ENCODE data around the gene TRMT112.
"Not testable (repeated sequence)": the region's sequence is repeated elsewhere in the genome, so short reads cannot be mapped to it uniquely, and the experiment has no call there.

Gene TRMT112

DNA sequence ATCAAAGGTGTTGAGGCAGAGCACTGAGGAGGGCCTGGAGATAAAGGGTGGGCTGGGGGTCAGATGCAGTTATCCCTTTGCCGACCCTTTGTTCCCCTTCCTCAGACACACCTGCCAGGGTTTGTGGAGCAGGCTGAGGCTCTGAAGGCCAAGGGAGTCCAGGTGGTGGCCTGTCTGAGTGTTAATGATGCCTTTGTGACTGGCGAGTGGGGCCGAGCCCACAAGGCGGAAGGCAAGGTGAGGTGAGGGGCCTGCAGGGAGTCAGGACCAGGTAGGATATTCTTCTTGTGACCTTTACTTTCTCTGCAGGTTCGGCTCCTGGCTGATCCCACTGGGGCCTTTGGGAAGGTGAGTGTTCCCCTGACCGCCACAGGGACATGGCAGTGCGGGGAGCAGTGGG lies 3.2 kb upstream of the TRMT112 start:
- no peak for DNase-seq (ENCODE audit: low read depth)
- H3K4me3 ChIP-seq (ENCODE audit: low read depth, low read length) = no peak overlapping the region
- TF ChIP-seq, protein P1, sequence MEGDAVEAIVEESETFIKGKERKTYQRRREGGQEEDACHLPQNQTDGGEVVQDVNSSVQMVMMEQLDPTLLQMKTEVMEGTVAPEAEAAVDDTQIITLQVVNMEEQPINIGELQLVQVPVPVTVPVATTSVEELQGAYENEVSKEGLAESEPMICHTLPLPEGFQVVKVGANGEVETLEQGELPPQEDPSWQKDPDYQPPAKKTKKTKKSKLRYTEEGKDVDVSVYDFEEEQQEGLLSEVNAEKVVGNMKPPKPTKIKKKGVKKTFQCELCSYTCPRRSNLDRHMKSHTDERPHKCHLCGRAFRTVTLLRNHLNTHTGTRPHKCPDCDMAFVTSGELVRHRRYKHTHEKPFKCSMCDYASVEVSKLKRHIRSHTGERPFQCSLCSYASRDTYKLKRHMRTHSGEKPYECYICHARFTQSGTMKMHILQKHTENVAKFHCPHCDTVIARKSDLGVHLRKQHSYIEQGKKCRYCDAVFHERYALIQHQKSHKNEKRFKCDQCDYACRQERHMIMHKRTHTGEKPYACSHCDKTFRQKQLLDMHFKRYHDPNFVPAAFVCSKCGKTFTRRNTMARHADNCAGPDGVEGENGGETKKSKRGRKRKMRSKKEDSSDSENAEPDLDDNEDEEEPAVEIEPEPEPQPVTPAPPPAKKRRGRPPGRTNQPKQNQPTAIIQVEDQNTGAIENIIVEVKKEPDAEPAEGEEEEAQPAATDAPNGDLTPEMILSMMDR (conservative IDR thresholded peaks at IDR 0.05; ENCODE audit: low read depth, low read length) = no peak

DNA sequence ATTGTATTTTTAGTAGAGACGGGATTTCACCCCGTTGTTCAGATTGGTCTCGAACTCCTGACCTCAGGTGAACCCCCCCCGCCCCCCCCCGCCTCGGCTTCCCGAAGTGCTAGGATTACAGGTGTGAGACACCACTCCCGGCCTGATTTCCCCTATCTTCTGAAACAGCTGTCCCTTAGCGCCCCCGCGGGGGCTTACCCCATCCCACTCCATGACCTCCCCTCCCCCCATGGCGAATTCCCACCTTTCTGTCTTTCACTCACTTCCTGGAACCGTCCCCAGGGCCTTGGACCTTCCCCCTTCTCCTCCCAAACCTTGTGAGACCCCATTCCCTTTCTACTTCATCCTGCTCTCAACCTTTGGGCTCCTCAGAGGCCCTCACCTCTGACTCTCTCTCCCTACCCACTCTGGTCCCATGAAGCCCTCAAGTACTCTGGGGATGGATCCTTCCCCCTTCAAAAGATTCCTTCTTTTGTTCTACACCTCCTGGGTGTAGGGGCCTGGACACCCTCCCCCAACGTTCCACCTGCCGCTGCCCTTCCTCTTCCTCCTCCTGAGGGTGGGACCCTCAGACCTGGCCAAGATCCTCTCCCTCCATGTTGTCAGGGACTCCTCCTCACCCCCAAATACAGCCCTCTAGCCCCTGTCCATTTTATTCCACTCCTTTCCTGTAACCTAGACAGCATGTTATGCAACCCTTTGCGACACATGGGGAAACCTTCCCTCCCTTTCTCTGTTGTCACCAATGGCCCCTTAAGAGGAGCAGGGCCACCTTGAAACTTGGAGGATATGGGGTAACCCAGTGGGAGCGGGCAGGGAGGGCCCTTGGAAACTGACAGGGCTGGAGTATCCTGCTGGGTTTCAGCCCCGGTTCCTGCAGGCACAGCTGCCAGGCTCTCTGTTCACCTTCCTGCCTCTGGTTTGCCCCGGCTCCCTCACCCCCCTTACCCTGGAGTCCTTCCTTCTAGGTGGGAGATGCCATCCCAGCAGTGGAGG lies 1.7 kb upstream of the TRMT112 start:
- H3K4me3 ChIP-seq (ENCODE audit: low read depth, low read length) = peak overlapping the region; percentile 99
- no peak for DNase-seq (ENCODE audit: low read depth)
- TF ChIP-seq, protein P1 (conservative IDR thresholded peaks at IDR 0.05; ENCODE audit: low read depth, low read length) = no peak

DNA sequence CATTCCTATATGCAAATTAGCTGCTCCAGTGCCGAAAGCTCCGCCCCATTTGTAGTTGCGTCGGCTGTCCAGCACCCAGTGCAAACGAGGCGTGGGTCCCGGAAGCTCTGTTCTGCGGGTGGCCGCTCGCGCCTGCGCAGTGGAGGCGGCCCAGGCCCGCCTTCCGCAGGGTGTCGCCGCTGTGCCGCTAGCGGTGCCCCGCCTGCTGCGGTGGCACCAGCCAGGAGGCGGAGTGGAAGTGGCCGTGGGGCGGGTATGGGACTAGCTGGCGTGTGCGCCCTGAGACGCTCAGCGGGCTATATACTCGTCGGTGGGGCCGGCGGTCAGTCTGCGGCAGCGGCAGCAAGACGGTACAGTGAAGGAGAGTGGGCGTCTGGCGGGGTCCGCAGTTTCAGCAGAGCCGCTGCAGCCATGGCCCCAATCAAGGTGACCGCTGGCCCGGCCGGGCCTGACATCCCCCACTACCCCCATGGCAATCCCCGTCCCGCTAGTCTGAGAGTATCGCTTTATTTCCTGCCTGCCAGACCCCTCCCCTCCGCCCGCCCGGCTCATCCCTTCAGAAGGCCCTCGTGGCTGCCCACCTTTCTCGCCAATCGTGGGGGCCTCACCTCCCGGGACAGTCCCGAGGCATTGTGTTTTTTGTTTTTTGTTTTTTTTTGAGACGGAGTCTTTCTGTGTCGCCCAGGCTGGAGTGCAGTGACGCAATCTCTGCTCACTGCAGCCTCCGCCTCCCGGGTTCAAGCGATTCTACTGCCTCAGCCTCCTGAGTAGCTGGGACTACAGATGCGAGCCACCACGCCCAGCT lies 804 bp upstream of the TRMT112 start, which contains the start of gene PRDX5:
Gene PRDX5, plus strand, starts transcription at position 161 of the 805 bp plus-strand sequence. Its CDS starts 95 bp downstream, at position 256.
- TF ChIP-seq, protein P1 (conservative IDR thresholded peaks at IDR 0.05; ENCODE audit: low read depth, low read length) = no peak
- H3K4me3 ChIP-seq (ENCODE audit: low read depth, low read length) = peak within 1 kb of the TSS; percentile 99
- peak; percentile 97 for DNase-seq (ENCODE audit: low read depth)

DNA sequence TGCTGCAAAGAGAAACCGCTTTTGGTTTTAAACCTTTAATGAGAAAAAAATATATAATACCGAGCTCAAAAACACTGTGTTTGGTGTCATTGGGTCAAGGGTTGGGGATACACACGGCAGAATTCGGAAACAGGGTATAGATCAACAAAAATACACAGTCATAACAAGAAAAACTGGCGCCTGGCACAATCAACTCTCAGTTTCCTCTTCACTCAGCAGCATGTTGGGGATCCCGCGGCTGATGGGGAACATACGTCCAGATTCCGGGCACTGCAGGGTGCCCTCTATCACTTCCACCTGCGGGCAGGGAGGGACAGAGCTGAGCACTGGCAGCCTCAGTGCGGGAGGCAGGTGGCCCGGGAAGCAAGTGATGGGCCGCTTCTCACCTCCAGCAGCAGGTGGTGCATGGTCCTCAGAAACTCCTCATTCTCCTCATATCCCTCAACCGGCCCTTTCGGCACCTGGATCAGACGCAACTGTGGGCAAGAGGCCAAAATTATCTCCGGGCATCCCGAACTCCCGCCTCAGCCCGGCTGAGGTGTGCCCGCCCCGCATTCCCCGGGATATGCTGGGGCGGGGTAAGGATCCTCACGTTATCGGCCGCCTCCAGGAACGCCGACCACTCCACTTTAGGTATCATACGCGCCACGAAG lies 561 bp downstream of the TRMT112 start:
- peak; percentile 26 for DNase-seq (ENCODE audit: low read depth)
- H3K4me3 ChIP-seq (ENCODE audit: low read depth, low read length) = peak overlapping the region; percentile 99
- TF ChIP-seq, protein P1 (conservative IDR thresholded peaks at IDR 0.05; ENCODE audit: low read depth, low read length) = peak; percentile 20

DNA sequence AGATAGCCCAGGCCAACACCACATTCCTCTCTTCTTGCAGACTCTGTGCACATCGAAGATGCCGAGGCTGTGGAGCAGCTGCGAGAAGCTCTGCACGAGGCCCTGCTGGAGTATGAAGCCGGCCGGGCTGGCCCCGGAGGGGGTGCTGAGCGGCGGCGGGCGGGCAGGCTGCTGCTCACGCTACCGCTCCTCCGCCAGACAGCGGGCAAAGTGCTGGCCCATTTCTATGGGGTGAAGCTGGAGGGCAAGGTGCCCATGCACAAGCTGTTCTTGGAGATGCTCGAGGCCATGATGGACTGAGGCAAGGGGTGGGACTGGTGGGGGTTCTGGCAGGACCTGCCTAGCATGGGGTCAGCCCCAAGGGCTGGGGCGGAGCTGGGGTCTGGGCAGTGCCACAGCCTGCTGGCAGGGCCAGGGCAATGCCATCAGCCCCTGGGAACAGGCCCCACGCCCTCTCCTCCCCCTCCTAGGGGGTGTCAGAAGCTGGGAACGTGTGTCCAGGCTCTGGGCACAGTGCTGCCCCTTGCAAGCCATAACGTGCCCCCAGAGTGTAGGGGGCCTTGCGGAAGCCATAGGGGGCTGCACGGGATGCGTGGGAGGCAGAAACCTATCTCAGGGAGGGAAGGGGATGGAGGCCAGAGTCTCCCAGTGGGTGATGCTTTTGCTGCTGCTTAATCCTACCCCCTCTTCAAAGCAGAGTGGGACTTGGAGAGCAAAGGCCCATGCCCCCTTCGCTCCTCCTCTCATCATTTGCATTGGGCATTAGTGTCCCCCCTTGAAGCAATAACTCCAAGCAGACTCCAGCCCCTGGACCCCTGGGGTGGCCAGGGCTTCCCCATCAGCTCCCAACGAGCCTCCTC lies 1.5 kb downstream of the TRMT112 start:
- DNase-seq (ENCODE audit: low read depth); H3K4me3 ChIP-seq (ENCODE audit: low read depth, low read length): not testable (repeated sequence)

DNA sequence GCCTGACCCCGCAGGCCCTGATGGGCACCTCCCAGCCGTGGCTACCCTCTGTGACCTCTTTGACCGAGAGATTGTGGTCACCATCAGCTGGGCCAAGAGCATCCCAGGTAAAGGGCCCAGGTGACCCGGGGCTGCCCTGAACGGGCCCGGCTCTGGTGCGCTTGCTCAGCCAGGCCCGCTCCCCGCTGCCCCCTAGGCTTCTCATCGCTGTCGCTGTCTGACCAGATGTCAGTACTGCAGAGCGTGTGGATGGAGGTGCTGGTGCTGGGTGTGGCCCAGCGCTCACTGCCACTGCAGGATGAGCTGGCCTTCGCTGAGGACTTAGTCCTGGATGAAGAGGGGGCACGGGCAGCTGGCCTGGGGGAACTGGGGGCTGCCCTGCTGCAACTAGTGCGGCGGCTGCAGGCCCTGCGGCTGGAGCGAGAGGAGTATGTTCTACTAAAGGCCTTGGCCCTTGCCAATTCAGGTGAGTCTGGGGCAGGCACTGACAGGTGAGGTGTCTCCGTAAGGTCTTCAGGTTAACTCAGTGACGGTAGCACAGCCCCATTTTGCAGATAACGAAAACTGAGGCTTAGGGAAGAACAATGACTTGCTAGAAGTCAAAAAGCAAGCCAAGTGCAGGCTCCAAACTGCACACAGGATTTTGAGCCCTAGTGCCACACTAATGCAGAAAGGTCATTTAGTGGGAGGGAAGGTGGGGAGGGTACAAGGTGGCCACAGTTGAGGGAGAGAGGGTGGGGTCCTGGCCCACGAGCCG lies 2.4 kb downstream of the TRMT112 start:
- TF ChIP-seq, protein P1 (conservative IDR thresholded peaks at IDR 0.05; ENCODE audit: low read depth, low read length) = no peak
- no peak overlapping the region for H3K4me3 ChIP-seq (ENCODE audit: low read depth, low read length)
- DNase-seq (ENCODE audit: low read depth) = no peak

Measured in choroid plexus epithelial cell (primary cell).